IMR-90 (cell line): ENCODE measurements around the gene TAF8. TPM values are rescaled to one million over a fixed set of nuclear protein-coding genes. Genes with fewer than 3 reads are reported as not detected.
A peak's percentile ranks its signal among the peaks of the same experiment; 100 is the strongest.

Source experiments
- ATAC-seq: fragments of 200-7000 bp; cut with Tn5 transposase; 2 replicates; pipeline ENCODE4 v1.9.1; 2020; ENCODE audit warnings: low read depth, mild to moderate bottlenecking, moderate library complexity
- BruUV-seq: library from RNA; stranded (reverse); fragments of 400-500 nt; replicated peaks from 2 replicates; lab custom pipeline; 2021; lab: Mats Ljungman, UMichigan
- CTCF ChIA-PET: fragments of 300-600 bp; formaldehyde crosslinking; extraction: SDS; loops from one replicate; lab custom pipeline; 2021; ENCODE audit warnings: antibody characterized with exemption; lab: Yijun Ruan, JAX
- POLR2A ChIA-PET: fragments of 300-600 bp; sonication (Branson Sonifier 250); formaldehyde crosslinking; loops from one replicate; lab custom pipeline; 2022; ENCODE audit warnings: antibody characterized with exemption; ENCODE audit not compliant: unreplicated experiment; lab: Charles Lee
- DNase-seq: peaks from one replicate; pipeline ENCODE4 v3.0.0; 2013
- H2AFZ ChIP-seq: replicated peaks from 2 replicates; pipeline ENCODE3; 2013; ENCODE audit warnings: low read length, mild to moderate bottlenecking; ENCODE audit not compliant: poor library complexity
- H2AK5ac ChIP-seq: 2 replicates; pipeline ENCODE4 v1.6.1; 2013; ENCODE audit warnings: low read depth, low read length, inconsistent platforms
- H2AK9ac ChIP-seq: replicated peaks from 2 replicates; pipeline ENCODE3; 2013; ENCODE audit warnings: mild to moderate bottlenecking, low read depth, low read length, moderate library complexity; ENCODE audit not compliant: poor library complexity
- H2BK120ac ChIP-seq: 2 replicates; pipeline ENCODE4 v1.6.1; 2013; ENCODE audit warnings: low read depth, low read length, inconsistent platforms
- H2BK15ac ChIP-seq: 3 replicates; pipeline ENCODE4 v1.6.1; 2013; ENCODE audit warnings: low read depth, low read length, inconsistent platforms
- H2BK20ac ChIP-seq: 2 replicates; pipeline ENCODE4 v1.6.1; 2013; ENCODE audit warnings: low read depth, mild to moderate bottlenecking, inconsistent platforms, low read length, moderate library complexity
- H2BK5ac ChIP-seq: 2 replicates; pipeline ENCODE4 v1.6.1; 2013; ENCODE audit warnings: mild to moderate bottlenecking, low read depth, low read length, inconsistent platforms; ENCODE audit not compliant: poor library complexity, severe bottlenecking
- H3K14ac ChIP-seq: replicated peaks from 2 replicates; pipeline ENCODE4 v1.6.1; 2013; ENCODE audit warnings: low read depth, low read length, inconsistent platforms
- H3K18ac ChIP-seq: 2 replicates; pipeline ENCODE4 v1.6.1; 2013; ENCODE audit warnings: low read depth, low read length, control low read depth
- H3K23ac ChIP-seq: 2 replicates; pipeline ENCODE4 v1.6.1; 2013; ENCODE audit warnings: low read depth, low read length, inconsistent platforms
- H3K27ac ChIP-seq: 2 replicates; pipeline ENCODE4 v1.5.1; 2013; ENCODE audit warnings: mild to moderate bottlenecking, control low read depth, low read length; ENCODE audit not compliant: insufficient read depth
- H3K27me3 ChIP-seq: 2 replicates; pipeline ENCODE4 v1.6.1; 2013; ENCODE audit warnings: low read length; ENCODE audit not compliant: control insufficient read depth, insufficient read depth
- H3K36me3 ChIP-seq: 2 replicates; pipeline ENCODE4 v1.6.1; 2013; ENCODE audit warnings: low read length, mixed read lengths; ENCODE audit not compliant: control insufficient read depth, insufficient read depth
- H3K4ac ChIP-seq: 2 replicates; pipeline ENCODE4 v1.6.1; 2013; ENCODE audit warnings: low read depth, low read length, inconsistent platforms
- H3K4me1 ChIP-seq: 2 replicates; pipeline ENCODE4 v1.6.1; 2013; ENCODE audit warnings: low read length, mixed read lengths; ENCODE audit not compliant: control insufficient read depth, insufficient read depth
- H3K4me2 ChIP-seq: 2 replicates; pipeline ENCODE4 v1.6.1; 2013; ENCODE audit warnings: low read depth, mild to moderate bottlenecking, control low read depth, low read length, moderate library complexity
- H3K4me3 ChIP-seq: 2 replicates; pipeline ENCODE4 v1.5.1; 2013; ENCODE audit warnings: low read depth, mild to moderate bottlenecking, control low read depth, low read length, moderate library complexity; ENCODE audit not compliant: insufficient read depth
- H3K56ac ChIP-seq: 2 replicates; pipeline ENCODE4 v1.6.1; 2013; ENCODE audit warnings: low read length, inconsistent platforms; ENCODE audit not compliant: insufficient read depth; ENCODE audit errors: extremely low read depth
- H3K79me1 ChIP-seq, 2 experiments: 2 replicates each; pipeline ENCODE4 v1.6.1; 2013; ENCODE audit warnings: low read length in 2 of 2, inconsistent platforms in 1 of 2, low read depth in 1 of 2
- H3K9ac ChIP-seq: 2 replicates; pipeline ENCODE4 v1.6.1; 2013; ENCODE audit warnings: low read depth, low read length, control low read depth
- H3K9me1 ChIP-seq: 2 replicates; pipeline ENCODE4 v1.6.1; 2013; ENCODE audit warnings: low read length, inconsistent platforms; ENCODE audit not compliant: insufficient read depth
- H3K9me3 ChIP-seq: 2 replicates; pipeline ENCODE4 v1.6.1; 2013; ENCODE audit warnings: low read length; ENCODE audit not compliant: control insufficient read depth, insufficient read depth
- H4K20me1 ChIP-seq: 2 replicates; pipeline ENCODE4 v1.6.1; 2013; ENCODE audit warnings: low read length, inconsistent platforms; ENCODE audit not compliant: insufficient read depth
- H4K5ac ChIP-seq: 2 replicates; pipeline ENCODE4 v1.6.1; 2013; ENCODE audit warnings: mild to moderate bottlenecking, low read depth, low read length, control low read depth
- H4K8ac ChIP-seq, 2 experiments: 2 replicates each; pipeline ENCODE4 v1.6.1; 2013; ENCODE audit warnings: low read depth in 2 of 2, low read length in 2 of 2, control low read depth in 1 of 2, inconsistent platforms in 1 of 2
- H4K91ac ChIP-seq: 2 replicates; pipeline ENCODE4 v1.6.1; 2013; ENCODE audit warnings: low read depth, low read length, inconsistent platforms; ENCODE audit not compliant: insufficient read depth
- BHLHE40 ChIP-seq: fragments of 150-350 bp; IDR thresholded peaks from 2 replicates; pipeline ENCODE4 v1.6.1; 2016; ENCODE audit warnings: mild to moderate bottlenecking, low read depth, low read length
- ELK1 ChIP-seq: fragments of 150-350 bp; IDR thresholded peaks from 2 replicates; pipeline ENCODE4 v1.6.1; 2016; ENCODE audit warnings: low read depth, mild to moderate bottlenecking, low read length, moderate library complexity, borderline replicate concordance
- MAFK ChIP-seq: IDR thresholded peaks from 2 replicates; pipeline ENCODE4 v1.6.1; 2012; ENCODE audit warnings: low read depth, low read length, improper control_type of control experiment
- MXI1 ChIP-seq: IDR thresholded peaks from 2 replicates; pipeline ENCODE4 v1.6.1; 2012; ENCODE audit warnings: low read depth, mild to moderate bottlenecking, low read length, moderate library complexity, borderline replicate concordance
- RCOR1 ChIP-seq: IDR thresholded peaks from 2 replicates; pipeline ENCODE4 v1.6.1; 2012; ENCODE audit warnings: mild to moderate bottlenecking, low read length, improper control_type of control experiment; ENCODE audit not compliant: insufficient replicate concordance
- SMC3 ChIP-seq: fragments of 150-350 bp; IDR thresholded peaks from 2 replicates; pipeline ENCODE4 v1.6.1; 2016; ENCODE audit warnings: low read depth, mild to moderate bottlenecking, antibody characterized with exemption, low read length, moderate library complexity
- USF2 ChIP-seq: fragments of 150-350 bp; IDR thresholded peaks from 2 replicates; pipeline ENCODE4 v1.6.1; 2017; ENCODE audit warnings: mild to moderate bottlenecking, antibody characterized with exemption, low read length, low read depth
- WGBS, 2 experiments: methylation state at CpG; one replicate each; pipeline versions ENCODE4 v1.1.5 to v1.1.7; 2013; ENCODE audit warnings: missing lambda C conversion rate in 2 of 2; ENCODE audit not compliant: insufficient read length in 1 of 2; ENCODE audit errors: extremely low coverage in 2 of 2; 5-methylcytosine and 5-hydroxymethylcytosine counted together
- dilution Hi-C: fragments of 300-500 bp; cut with HindIII; formaldehyde crosslinking; loops from one replicate; pipeline ENCODE4 v1.14.3; 2018; ENCODE audit warnings: low sequenced_read_pairs; ENCODE audit not compliant: unreplicated experiment
- in situ Hi-C: fragments of 300-500 bp; cut with MboI; formaldehyde crosslinking; loops from 3 replicates; pipeline ENCODE4 v1.14.3; 2019; ENCODE audit warnings: low sequenced_read_pairs, inconsistent platforms, mixed read lengths
- intact Hi-C: fragments of 100-400 bp; cut with micrococcal nuclease; formaldehyde crosslinking; loops from 2 replicates; pipeline ENCODE4 v1.10.0; 2022
- polyA plus RNA-seq, 3 experiments: library from polyadenylated mRNA; depleted of rRNA; stranded (reverse); fragments of >200 nt; gene quantifications; 2 replicates each; pipeline ENCODE4 v1.2.3, GENCODE V29; 2012; ENCODE audit warnings: low replicate concordance in 1 of 3
- total RNA-seq: library from RNA; depleted of rRNA; stranded (reverse); fragments of >200 nt; gene quantifications from 2 replicates; pipeline ENCODE4 v1.2.3, GENCODE V29; 2012
- TF ChIP-seq, protein P1 (sequence below): conservative IDR thresholded peaks from 2 replicates; pipeline ENCODE4 v1.5.1; 2012; ENCODE audit warnings: mild to moderate bottlenecking, low read depth, low read length, improper control_type of control experiment

Gene TAF8
- total and polyA plus RNA-seq, 2 of the 4 experiments (the other 2 are of a cell fraction): 14.3 to 22.8 TPM

DNA sequence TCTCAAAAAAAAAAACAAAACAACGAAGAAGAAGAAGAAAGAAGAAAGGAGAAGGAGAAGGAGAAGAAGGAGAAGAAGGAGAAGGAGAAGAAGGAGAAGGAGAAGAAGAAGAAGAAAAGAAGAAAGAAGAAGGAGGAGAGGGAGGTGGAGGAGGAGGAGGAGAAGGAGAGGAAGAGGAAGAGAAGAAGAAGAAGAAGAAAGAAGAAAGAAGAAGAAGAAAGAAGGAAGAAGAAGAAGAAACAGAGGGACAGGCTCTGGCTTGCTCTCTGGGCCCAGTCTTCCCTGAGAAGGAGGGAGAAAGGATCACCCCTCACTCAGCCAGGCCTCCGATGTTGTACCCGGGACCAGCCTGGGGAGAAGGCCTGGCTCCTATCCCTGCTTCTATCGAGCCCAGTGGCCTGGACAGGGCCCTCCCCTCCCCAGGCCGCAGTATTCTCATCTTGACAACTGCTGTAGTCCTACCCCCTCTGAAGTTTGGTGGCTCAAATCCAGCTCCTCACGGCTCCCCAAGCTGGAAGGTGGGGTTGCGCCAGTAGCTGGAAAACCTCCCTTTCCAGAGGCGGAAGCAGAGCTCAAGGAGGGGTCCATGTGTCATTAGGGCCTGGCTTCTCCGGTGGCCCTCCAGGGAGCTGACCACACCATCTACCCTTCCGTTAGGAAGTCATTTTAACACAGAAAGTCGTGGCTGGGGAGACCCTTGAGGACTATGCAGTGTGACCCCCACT is 73.2 kb downstream of the TAF8 start:
- H3K9ac ChIP-seq: no peak overlapping the region
- H3K9me3 ChIP-seq: no peaks in the 10 kb centered on the region
- H2BK5ac ChIP-seq: no peak overlapping the region
- H3K79me1 ChIP-seq: peaks cover 0 to 10% of the 10 kb centered on the region in 2 experiments; a peak in 2 of 4 replicates
- no peak overlapping the region for H3K18ac ChIP-seq
- H2AFZ ChIP-seq: no peak overlapping the region
- in situ Hi-C loops: no loop called here
- H4K8ac ChIP-seq: no peak overlapping the region
- intact Hi-C loops: no loop called here
- H3K14ac ChIP-seq: no peak overlapping the region
- no peak overlapping the region for H3K23ac ChIP-seq
- TF ChIP-seq USF2 (no peak), RCOR1 (no peak), MAFK (no peak), SMC3 (no peak), ELK1 (no peak), MXI1 (no peak), BHLHE40 (no peak)
- TF ChIP-seq, protein P1, sequence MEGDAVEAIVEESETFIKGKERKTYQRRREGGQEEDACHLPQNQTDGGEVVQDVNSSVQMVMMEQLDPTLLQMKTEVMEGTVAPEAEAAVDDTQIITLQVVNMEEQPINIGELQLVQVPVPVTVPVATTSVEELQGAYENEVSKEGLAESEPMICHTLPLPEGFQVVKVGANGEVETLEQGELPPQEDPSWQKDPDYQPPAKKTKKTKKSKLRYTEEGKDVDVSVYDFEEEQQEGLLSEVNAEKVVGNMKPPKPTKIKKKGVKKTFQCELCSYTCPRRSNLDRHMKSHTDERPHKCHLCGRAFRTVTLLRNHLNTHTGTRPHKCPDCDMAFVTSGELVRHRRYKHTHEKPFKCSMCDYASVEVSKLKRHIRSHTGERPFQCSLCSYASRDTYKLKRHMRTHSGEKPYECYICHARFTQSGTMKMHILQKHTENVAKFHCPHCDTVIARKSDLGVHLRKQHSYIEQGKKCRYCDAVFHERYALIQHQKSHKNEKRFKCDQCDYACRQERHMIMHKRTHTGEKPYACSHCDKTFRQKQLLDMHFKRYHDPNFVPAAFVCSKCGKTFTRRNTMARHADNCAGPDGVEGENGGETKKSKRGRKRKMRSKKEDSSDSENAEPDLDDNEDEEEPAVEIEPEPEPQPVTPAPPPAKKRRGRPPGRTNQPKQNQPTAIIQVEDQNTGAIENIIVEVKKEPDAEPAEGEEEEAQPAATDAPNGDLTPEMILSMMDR: no peak
- H2AK5ac ChIP-seq: no peak overlapping the region
- no peak overlapping the region for H4K91ac ChIP-seq
- ATAC-seq (no peak), DNase-seq (no peak)
- dilution Hi-C loops: no loop called here
- peak overlapping the region; percentile 65 for H2AK9ac ChIP-seq
- H3K56ac ChIP-seq: no peak overlapping the region
- H2BK15ac ChIP-seq: no peak overlapping the region
- ChIA-PET CTCF (interaction anchor here (1.4 kb wide), 1 partner anchor 16 kb away, joined by 3 read pairs; no protein-coding TSS in a partner anchor), POLR2A (no interaction called here)
- no peak overlapping the region for H3K4ac ChIP-seq
- no peak overlapping the region for H3K4me2 ChIP-seq
- H3K27ac ChIP-seq: no peak overlapping the region
- H3K27me3 ChIP-seq: no peaks in the 10 kb centered on the region
- no TSS peak for BruUV-seq
- H4K20me1 ChIP-seq: no peaks in the 10 kb centered on the region
- peaks cover 2% of the 10 kb centered on the region; the same call in 1 of the 2 replicates for H3K36me3 ChIP-seq
- peaks cover 13% of the 10 kb centered on the region for H3K4me1 ChIP-seq
- no peak overlapping the region for H3K4me3 ChIP-seq
- H4K5ac ChIP-seq: no peak overlapping the region
- H3K9me1 ChIP-seq: peaks cover 15% of the 10 kb centered on the region
- no peak overlapping the region for H2BK120ac ChIP-seq
- H2BK20ac ChIP-seq: no peak overlapping the region
- no CpG with 5 or more reads among the region's 11 CpGs for WGBS, 2 experiments
